H9 (cell line): ENCODE data around the gene RDH11. TPM values are rescaled to one million over a fixed set of nuclear protein-coding genes. Genes with fewer than 3 reads are reported as not detected.

Experiments
- DNase-seq: peaks from one replicate; pipeline ENCODE4 v3.0.0-alpha.2; 2017
- H2AFZ ChIP-seq: one replicate; pipeline ENCODE4 v1.6.1; 2013; ENCODE audit warnings: mild to moderate bottlenecking, low read length, control low read depth, moderate library complexity
- H2AK5ac ChIP-seq: 2 replicates; pipeline ENCODE4 v1.6.1; 2013; ENCODE audit warnings: low read length, control low read depth, mixed read lengths; ENCODE audit not compliant: insufficient read length
- H2BK120ac ChIP-seq: one replicate; pipeline ENCODE4 v1.6.1; 2013; ENCODE audit warnings: low read depth, mild to moderate bottlenecking, low read length, control low read depth, inconsistent platforms; ENCODE audit not compliant: poor library complexity, severe bottlenecking
- H2BK12ac ChIP-seq: 2 replicates; pipeline ENCODE4 v1.6.1; 2013; ENCODE audit warnings: low read length, control low read depth, mixed read lengths, low read depth; ENCODE audit not compliant: insufficient read length
- H2BK15ac ChIP-seq: 2 replicates; pipeline ENCODE4 v1.6.1; 2013; ENCODE audit warnings: low read depth, low read length, control low read depth
- H2BK20ac ChIP-seq: one replicate; pipeline ENCODE4 v1.6.1; 2013; ENCODE audit warnings: low read depth, mild to moderate bottlenecking, low read length, control low read depth, inconsistent platforms; ENCODE audit not compliant: poor library complexity, severe bottlenecking
- H2BK5ac ChIP-seq: 2 replicates; pipeline ENCODE4 v1.6.1; 2013; ENCODE audit warnings: low read length, control low read depth, mixed read lengths; ENCODE audit not compliant: insufficient read length
- H3K14ac ChIP-seq: 2 replicates; pipeline ENCODE4 v1.6.1; 2013; ENCODE audit warnings: low read length, control low read depth; ENCODE audit not compliant: insufficient read depth
- H3K18ac ChIP-seq: 2 replicates; pipeline ENCODE4 v1.6.1; 2013; ENCODE audit warnings: low read depth, mild to moderate bottlenecking, mixed read lengths, low read length, control low read depth; ENCODE audit not compliant: insufficient read length
- H3K23ac ChIP-seq: 2 replicates; pipeline ENCODE4 v1.6.1; 2013; ENCODE audit warnings: low read length, control low read depth, mixed read lengths, low read depth; ENCODE audit not compliant: insufficient read length
- H3K23me2 ChIP-seq: 2 replicates; pipeline ENCODE4 v1.6.1; 2013; ENCODE audit warnings: low read depth, mild to moderate bottlenecking, mixed read lengths, low read length, control low read depth; ENCODE audit not compliant: insufficient read length, poor library complexity, severe bottlenecking
- H3K27ac ChIP-seq: 2 replicates; pipeline ENCODE4 v1.5.1; 2013; ENCODE audit warnings: low read length, control low read depth, mixed read lengths, low read depth; ENCODE audit not compliant: insufficient read length
- H3K27me3 ChIP-seq: 2 replicates; pipeline ENCODE4 v1.6.1; 2013; ENCODE audit warnings: low read length, control low read depth, inconsistent platforms; ENCODE audit not compliant: insufficient read depth
- H3K4ac ChIP-seq: 2 replicates; pipeline ENCODE4 v1.6.1; 2013; ENCODE audit warnings: low read depth, mild to moderate bottlenecking, control low read depth, inconsistent platforms, low read length, moderate library complexity
- H3K4me1 ChIP-seq: 2 replicates; pipeline ENCODE4 v1.6.1; 2013; ENCODE audit warnings: low read length, control low read depth, inconsistent platforms; ENCODE audit not compliant: insufficient read depth
- H3K4me2 ChIP-seq: 2 replicates; pipeline ENCODE4 v1.6.1; 2013; ENCODE audit warnings: low read length, control low read depth, mixed read lengths; ENCODE audit not compliant: insufficient read length, insufficient read depth
- H3K56ac ChIP-seq: 2 replicates; pipeline ENCODE4 v1.6.1; 2013; ENCODE audit warnings: low read depth, mild to moderate bottlenecking, mixed read lengths, low read length, control low read depth; ENCODE audit not compliant: insufficient read length
- H3K79me1 ChIP-seq: 2 replicates; pipeline ENCODE4 v1.6.1; 2013; ENCODE audit warnings: low read depth, mild to moderate bottlenecking, moderate library complexity, low read length, control low read depth, inconsistent platforms; ENCODE audit not compliant: insufficient read depth, poor library complexity, severe bottlenecking
- H3K79me2 ChIP-seq: 2 replicates; pipeline ENCODE4 v1.6.1; 2013; ENCODE audit warnings: low read length, control low read depth, inconsistent platforms; ENCODE audit not compliant: insufficient read depth
- H3K9ac ChIP-seq: 2 replicates; pipeline ENCODE4 v1.6.1; 2013; ENCODE audit warnings: low read length, control low read depth, mixed read lengths; ENCODE audit not compliant: insufficient read length; ENCODE audit errors: extremely low read depth
- H3K9me3 ChIP-seq: one replicate; pipeline ENCODE4 v1.6.1; 2013; ENCODE audit warnings: low read depth, low read length, inconsistent platforms; ENCODE audit not compliant: control insufficient read depth
- H3T11ph ChIP-seq: one replicate; pipeline ENCODE4 v1.6.1; 2013; ENCODE audit warnings: mild to moderate bottlenecking, low read length, control low read depth, inconsistent platforms
- H4K20me1 ChIP-seq: one replicate; pipeline ENCODE4 v1.6.1; 2013; ENCODE audit not compliant: control insufficient read depth, insufficient read length, insufficient read depth
- H4K5ac ChIP-seq: 2 replicates; pipeline ENCODE4 v1.6.1; 2013; ENCODE audit warnings: low read depth, mild to moderate bottlenecking, mixed read lengths, low read length, control low read depth; ENCODE audit not compliant: insufficient read length
- H4K8ac ChIP-seq: replicated peaks from 2 replicates; pipeline ENCODE4 v1.6.1; 2013; ENCODE audit warnings: low read length, control low read depth, mixed read lengths, low read depth; ENCODE audit not compliant: insufficient read length
- H4K91ac ChIP-seq: 2 replicates; pipeline ENCODE4 v1.6.1; 2013; ENCODE audit warnings: low read depth, mild to moderate bottlenecking, moderate library complexity, mixed read lengths, low read length, control low read depth; ENCODE audit not compliant: insufficient read length
- H3K27ac Mint-ChIP-seq, 3 experiments: 2 replicates in 2 of 3; 3 replicates in 1 of 3; pipeline ENCODE4 v1.8.0; 2020 to 2021; ENCODE audit warnings: mixed read lengths in 3 of 3, mild to moderate bottlenecking in 1 of 3, moderate library complexity in 1 of 3
- H3K27me3 Mint-ChIP-seq: 2 replicates; pipeline ENCODE4 v1.8.0; 2021; ENCODE audit warnings: low read depth, mild to moderate bottlenecking, moderate library complexity, mixed read lengths
- H3K36me3 Mint-ChIP-seq, 3 experiments: 2 replicates in 2 of 3; 3 replicates in 1 of 3; pipeline ENCODE4 v1.8.0; 2020 to 2021; ENCODE audit warnings: low read depth in 3 of 3, mixed read lengths in 3 of 3; ENCODE audit not compliant: insufficient read depth in 1 of 3
- H3K4me1 Mint-ChIP-seq, 2 experiments: 2 replicates each; pipeline ENCODE4 v1.8.0; 2020; ENCODE audit warnings: mixed read lengths in 2 of 2
- H3K4me3 Mint-ChIP-seq, 2 experiments: 2 replicates in 1 of 2; 3 replicates in 1 of 2; pipeline ENCODE4 v1.8.0; 2020 to 2021; ENCODE audit warnings: mild to moderate bottlenecking in 2 of 2, mixed read lengths in 2 of 2, moderate library complexity in 1 of 2
- H3K9me3 Mint-ChIP-seq, 2 experiments: 2 replicates in 1 of 2; 3 replicates in 1 of 2; pipeline ENCODE4 v1.8.0; 2020; ENCODE audit warnings: mild to moderate bottlenecking in 2 of 2, mixed read lengths in 2 of 2, moderate library complexity in 1 of 2
- CTCF ChIP-seq: fragments of 200-600 bp; sonication (generic); conservative IDR thresholded peaks from 3 replicates; pipeline ENCODE4 v1.8.0; 2021; ENCODE audit warnings: antibody characterized with exemption, mild to moderate bottlenecking
- WGBS: extraction: QIAGEN DNeasy Blood & Tissue Kit; methylation state at CpG from one replicate; pipeline ENCODE4 v1.1.7; 2013; ENCODE audit warnings: missing lambda C conversion rate, low lambda C conversion rate, mixed read lengths; ENCODE audit not compliant: insufficient read length; ENCODE audit errors: extremely low coverage; 5-methylcytosine and 5-hydroxymethylcytosine counted together
- total RNA-seq: library from RNA; stranded (reverse); gene quantifications from 2 replicates; pipeline ENCODE4 v1.2.1, GENCODE V29; 2021

RDH11 gene
- total RNA-seq, 1 experiment from 2014 or later: 83.4 TPM

GRCh38 chr14:67744046-67744445 is 48.5 kb upstream of the RDH11 start:
- Histone ChIP-seq H3K27me3 (no peaks in the 10 kb centered on the region), H2AFZ (no peak overlapping the region), H3K79me2 (no peaks in the 10 kb centered on the region; the same call in 1 of the 2 replicates), H3K27ac (no peak overlapping the region), H3K9me3 (no peaks in the 10 kb centered on the region), H2BK120ac (no peak overlapping the region), H3K14ac (no peak overlapping the region), H3K9ac (no peak overlapping the region), H4K91ac (no peak overlapping the region), H4K8ac (no peak overlapping the region), H3K18ac (no peak overlapping the region), H2BK15ac (no peak overlapping the region), H4K5ac (no peak overlapping the region), H3T11ph (no peak overlapping the region), H3K4me2 (no peak overlapping the region), H2BK12ac (no peak overlapping the region), H2BK5ac (no peak overlapping the region), H2AK5ac (no peak overlapping the region), H3K4me1 (no peaks in the 10 kb centered on the region), H3K23me2 (no peaks in the 10 kb centered on the region), H4K20me1 (no peaks in the 10 kb centered on the region), H3K4ac (no peak overlapping the region), H2BK20ac (no peak overlapping the region), H3K23ac (no peak overlapping the region), H3K79me1 (no peaks in the 10 kb centered on the region), H3K56ac (no peak overlapping the region)
- no peak for TF ChIP-seq CTCF
- DNase-seq: no peak
- H3K27me3 Mint-ChIP-seq: no peaks in the 10 kb centered on the region; the same call in none of the 2 replicates
- WGBS: no CpG with 5 or more reads among the region's 2 CpGs
- no peak overlapping the region for H3K27ac Mint-ChIP-seq
- H3K4me1 Mint-ChIP-seq: no peaks in the 10 kb centered on the region
- H3K36me3 Mint-ChIP-seq: peaks cover 11 to 12% (median 12%) of the 10 kb centered on the region in 3 experiments; a peak in 6 of 7 replicates
- no peak overlapping the region for H3K4me3 Mint-ChIP-seq
- no peaks in the 10 kb centered on the region for H3K9me3 Mint-ChIP-seq
